ENCODE measurements around the gene GPR132. TPM values are rescaled to one million over a fixed set of nuclear protein-coding genes. Genes with fewer than 3 reads are reported as not detected.
A peak's percentile ranks its signal among the peaks of the same experiment; 100 is the strongest.

Gene GPR132
- total and polyA plus RNA-seq, 2 of the 8 experiments (the other 6 are each of a cell fraction or from before 2014, with no cell fraction given): 0.11 TPM; not detected in 1

DNA sequence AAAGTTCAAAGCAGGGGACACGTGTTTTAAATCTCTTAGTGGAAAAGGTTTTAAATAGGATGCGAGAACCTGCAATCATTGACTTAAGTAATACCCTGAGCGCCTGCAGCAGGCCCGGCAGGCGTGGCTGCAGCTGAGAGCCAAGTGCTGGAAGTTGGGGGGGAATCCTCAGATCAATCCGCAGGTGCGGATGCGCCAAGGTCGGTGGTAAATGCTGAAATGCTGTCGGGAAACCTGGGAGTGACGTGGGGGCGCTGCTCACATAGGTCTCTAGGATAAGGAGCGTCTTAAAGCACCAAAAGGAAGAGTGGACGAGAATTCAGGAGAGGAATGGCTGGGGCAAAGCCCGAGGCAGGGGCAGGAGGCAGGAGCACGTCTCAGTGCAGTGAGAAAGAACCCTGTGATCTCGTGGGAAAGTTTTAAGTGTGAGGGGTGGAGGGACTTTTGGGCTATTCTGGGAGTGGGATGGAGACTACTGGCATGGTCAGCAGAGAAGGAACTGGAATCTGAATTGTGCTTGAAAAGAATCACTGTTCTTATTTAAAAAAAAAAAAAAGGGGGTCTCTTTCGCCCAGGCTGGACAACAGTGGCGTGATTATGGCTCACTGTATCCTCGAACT lies 43.5 kb downstream of the GPR132 start (continued):
- no peak for TF ChIP-seq HDAC6 (IDR thresholded peaks at IDR 0.05; ENCODE audit: low read depth, low read length)
- no peak for TF ChIP-seq ZNF274 (IDR thresholded peaks at IDR 0.05; ENCODE audit: borderline replicate concordance, extremely low read depth, low read length)
- no peak for TF ChIP-seq KDM5A (IDR thresholded peaks at IDR 0.05; ENCODE audit: low read length)
- 0 out of 4 replicates have a peak, but pooled peaks of 1 of the 2 experiments have one; percentile 8 for TF ChIP-seq RAD21 (IDR thresholded peaks at IDR 0.05 in 1 of 2, conservative IDR thresholded peaks at IDR 0.05 in 1 of 2; ENCODE audit: low read depth in 2 of 2, low read length in 2 of 2)
- TF ChIP-seq, protein P1, sequence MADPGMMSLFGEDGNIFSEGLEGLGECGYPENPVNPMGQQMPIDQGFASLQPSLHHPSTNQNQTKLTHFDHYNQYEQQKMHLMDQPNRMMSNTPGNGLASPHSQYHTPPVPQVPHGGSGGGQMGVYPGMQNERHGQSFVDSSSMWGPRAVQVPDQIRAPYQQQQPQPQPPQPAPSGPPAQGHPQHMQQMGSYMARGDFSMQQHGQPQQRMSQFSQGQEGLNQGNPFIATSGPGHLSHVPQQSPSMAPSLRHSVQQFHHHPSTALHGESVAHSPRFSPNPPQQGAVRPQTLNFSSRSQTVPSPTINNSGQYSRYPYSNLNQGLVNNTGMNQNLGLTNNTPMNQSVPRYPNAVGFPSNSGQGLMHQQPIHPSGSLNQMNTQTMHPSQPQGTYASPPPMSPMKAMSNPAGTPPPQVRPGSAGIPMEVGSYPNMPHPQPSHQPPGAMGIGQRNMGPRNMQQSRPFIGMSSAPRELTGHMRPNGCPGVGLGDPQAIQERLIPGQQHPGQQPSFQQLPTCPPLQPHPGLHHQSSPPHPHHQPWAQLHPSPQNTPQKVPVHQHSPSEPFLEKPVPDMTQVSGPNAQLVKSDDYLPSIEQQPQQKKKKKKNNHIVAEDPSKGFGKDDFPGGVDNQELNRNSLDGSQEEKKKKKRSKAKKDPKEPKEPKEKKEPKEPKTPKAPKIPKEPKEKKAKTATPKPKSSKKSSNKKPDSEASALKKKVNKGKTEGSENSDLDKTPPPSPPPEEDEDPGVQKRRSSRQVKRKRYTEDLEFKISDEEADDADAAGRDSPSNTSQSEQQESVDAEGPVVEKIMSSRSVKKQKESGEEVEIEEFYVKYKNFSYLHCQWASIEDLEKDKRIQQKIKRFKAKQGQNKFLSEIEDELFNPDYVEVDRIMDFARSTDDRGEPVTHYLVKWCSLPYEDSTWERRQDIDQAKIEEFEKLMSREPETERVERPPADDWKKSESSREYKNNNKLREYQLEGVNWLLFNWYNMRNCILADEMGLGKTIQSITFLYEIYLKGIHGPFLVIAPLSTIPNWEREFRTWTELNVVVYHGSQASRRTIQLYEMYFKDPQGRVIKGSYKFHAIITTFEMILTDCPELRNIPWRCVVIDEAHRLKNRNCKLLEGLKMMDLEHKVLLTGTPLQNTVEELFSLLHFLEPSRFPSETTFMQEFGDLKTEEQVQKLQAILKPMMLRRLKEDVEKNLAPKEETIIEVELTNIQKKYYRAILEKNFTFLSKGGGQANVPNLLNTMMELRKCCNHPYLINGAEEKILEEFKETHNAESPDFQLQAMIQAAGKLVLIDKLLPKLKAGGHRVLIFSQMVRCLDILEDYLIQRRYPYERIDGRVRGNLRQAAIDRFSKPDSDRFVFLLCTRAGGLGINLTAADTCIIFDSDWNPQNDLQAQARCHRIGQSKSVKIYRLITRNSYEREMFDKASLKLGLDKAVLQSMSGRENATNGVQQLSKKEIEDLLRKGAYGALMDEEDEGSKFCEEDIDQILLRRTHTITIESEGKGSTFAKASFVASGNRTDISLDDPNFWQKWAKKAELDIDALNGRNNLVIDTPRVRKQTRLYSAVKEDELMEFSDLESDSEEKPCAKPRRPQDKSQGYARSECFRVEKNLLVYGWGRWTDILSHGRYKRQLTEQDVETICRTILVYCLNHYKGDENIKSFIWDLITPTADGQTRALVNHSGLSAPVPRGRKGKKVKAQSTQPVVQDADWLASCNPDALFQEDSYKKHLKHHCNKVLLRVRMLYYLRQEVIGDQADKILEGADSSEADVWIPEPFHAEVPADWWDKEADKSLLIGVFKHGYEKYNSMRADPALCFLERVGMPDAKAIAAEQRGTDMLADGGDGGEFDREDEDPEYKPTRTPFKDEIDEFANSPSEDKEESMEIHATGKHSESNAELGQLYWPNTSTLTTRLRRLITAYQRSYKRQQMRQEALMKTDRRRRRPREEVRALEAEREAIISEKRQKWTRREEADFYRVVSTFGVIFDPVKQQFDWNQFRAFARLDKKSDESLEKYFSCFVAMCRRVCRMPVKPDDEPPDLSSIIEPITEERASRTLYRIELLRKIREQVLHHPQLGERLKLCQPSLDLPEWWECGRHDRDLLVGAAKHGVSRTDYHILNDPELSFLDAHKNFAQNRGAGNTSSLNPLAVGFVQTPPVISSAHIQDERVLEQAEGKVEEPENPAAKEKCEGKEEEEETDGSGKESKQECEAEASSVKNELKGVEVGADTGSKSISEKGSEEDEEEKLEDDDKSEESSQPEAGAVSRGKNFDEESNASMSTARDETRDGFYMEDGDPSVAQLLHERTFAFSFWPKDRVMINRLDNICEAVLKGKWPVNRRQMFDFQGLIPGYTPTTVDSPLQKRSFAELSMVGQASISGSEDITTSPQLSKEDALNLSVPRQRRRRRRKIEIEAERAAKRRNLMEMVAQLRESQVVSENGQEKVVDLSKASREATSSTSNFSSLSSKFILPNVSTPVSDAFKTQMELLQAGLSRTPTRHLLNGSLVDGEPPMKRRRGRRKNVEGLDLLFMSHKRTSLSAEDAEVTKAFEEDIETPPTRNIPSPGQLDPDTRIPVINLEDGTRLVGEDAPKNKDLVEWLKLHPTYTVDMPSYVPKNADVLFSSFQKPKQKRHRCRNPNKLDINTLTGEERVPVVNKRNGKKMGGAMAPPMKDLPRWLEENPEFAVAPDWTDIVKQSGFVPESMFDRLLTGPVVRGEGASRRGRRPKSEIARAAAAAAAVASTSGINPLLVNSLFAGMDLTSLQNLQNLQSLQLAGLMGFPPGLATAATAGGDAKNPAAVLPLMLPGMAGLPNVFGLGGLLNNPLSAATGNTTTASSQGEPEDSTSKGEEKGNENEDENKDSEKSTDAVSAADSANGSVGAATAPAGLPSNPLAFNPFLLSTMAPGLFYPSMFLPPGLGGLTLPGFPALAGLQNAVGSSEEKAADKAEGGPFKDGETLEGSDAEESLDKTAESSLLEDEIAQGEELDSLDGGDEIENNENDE (IDR thresholded peaks at IDR 0.05; ENCODE audit: insufficient replicate concordance, low read length): no peak
- no peak for TF ChIP-seq CBX5 (IDR thresholded peaks at IDR 0.05; ENCODE audit: low read depth, low read length)
- no peak for TF ChIP-seq YY1 (IDR thresholded peaks at IDR 0.05; ENCODE audit: low read depth, low read length)
- peak; percentile 19 for TF ChIP-seq PHF8 (conservative IDR thresholded peaks at IDR 0.05; ENCODE audit: low read depth, low read length)
- no peak; the same call in 1 of the 2 replicates for TF ChIP-seq GABPA (IDR thresholded peaks at IDR 0.05; ENCODE audit: borderline replicate concordance, insufficient read depth, low read length)
- TF ChIP-seq MAFK (IDR thresholded peaks at IDR 0.05; ENCODE audit: low read depth, low read length): no peak

All from H1 (cell line).